Stimulated activated CD8-positive, alpha-beta memory T cell treated with anti-CD3 and anti-CD28 coated beads, Interleukin-4, amount 100 ng/mL, for 48 hours (primary cell): Measurements from ENCODE around the gene FSIP2.
"Not testable (repeated sequence)": the region's sequence is repeated elsewhere in the genome, so short reads cannot be mapped to it uniquely, and the experiment has no call there.

Experiments
- DNase-seq: peaks from one replicate; pipeline ENCODE4 v3.0.0-alpha.2; 2020

Gene FSIP2

GRCh38 chr2:185811580-185811979 lies 73.0 kb downstream of the FSIP2 start:
- no peak for DNase-seq

- DNase-seq = no peak
These were observed 75.1 kb downstream of the FSIP2 start for GRCh38 chr2:185813707-185814106.

GRCh38 chr2:185817991-185818390 lies 79.4 kb downstream of the FSIP2 start:
- no peak for DNase-seq

DNA sequence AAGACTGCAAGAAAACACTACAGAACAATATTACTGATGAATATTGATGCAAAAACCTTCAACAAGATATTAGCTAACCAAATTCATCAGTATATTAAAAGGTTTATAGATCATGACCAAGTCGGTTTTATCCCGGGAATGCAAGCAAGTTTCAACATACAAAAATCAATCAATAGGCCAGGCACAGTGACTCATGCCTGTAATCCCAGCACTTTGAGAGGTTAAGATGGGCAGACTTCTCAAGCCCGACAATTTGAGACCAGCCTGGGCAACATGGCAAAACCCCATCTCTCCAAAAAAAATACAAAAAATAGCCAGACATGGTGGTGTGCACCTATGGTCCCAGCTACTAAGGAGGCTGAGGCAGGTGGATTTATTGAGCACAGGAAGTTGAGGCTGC lies 82.9 kb downstream of the FSIP2 start:
- DNase-seq = no peak

DNA sequence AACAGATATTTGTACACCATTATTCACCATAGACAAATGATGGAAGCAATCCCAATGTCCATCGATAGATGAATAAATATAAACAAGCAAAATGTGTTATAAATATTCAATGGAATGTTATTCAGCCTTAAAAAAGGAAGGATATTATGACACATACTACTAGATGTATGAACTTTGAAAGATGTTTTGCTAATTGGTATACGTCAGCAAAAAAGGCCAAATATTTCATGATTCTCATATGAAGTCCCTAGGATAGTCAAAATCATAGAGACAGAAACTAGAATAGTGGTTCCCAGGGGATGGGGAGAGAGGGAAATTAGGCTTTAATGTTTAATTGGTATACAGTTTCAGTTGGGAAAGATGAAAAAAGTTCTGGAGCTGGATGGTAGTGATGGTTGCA lies 85.2 kb downstream of the FSIP2 start:
- DNase-seq = no peak

DNA sequence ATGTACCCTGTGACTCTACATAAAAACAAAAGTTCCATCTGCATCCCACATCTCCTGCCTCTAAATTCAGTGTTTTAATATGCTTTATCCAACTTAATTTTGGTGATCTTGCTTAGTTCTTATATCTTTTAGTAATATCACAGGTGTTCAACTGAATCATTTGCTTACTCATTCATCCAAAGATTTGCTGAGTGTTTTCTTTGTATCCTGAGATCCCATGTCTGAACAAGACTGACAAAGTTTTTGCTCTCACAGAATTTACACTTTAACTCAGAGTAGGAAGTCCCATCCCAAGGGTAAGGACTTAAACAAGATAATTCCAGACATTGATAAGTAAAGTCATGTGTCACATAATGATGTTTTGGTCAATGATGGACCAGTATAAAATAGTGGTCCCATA lies 87.0 kb downstream of the FSIP2 start:
- DNase-seq = no peak

GRCh38 chr2:185828326-185828725 lies 89.7 kb downstream of the FSIP2 start:
- no peak for DNase-seq

DNA sequence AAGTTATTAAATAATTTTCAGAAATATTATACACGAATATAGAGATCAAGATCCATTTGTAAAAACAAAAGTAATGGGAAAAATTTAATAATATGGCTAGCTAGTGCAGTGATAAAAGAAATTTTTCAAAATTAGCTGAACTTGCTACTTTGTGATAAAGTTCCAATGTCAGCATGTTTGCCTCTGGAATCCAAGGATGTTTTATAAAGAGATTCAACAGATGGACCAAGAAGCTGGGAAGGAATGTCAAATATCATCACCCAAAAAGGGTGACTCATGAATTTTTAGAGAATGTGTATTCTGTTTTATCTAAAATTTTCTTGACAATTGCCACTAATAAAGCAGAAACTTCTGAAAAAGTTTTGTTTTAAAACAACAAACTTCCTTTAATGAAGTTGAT lies 95.3 kb downstream of the FSIP2 start:
- no peak for DNase-seq

GRCh38 chr2:185835974-185836373 lies 97.4 kb downstream of the FSIP2 start:
- no peak for DNase-seq

DNA sequence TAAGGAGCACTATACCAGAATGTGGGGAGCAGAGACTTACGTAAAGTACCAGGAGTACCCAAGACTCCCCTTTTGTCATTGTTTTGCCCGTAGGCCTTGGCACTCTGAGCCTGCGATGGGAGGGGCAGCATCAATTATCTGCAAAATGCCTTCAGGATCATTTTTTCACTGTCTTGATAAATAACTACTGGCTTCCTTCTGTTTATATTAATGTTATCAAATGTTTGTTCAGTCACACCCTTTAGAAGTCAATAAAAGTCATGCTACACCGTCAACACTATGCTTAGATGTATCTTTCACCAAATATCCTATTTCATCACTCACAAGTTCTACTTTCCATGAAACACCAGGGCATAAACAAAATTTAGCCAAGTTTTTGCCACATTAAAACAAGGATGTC lies 116.3 kb downstream of the FSIP2 start:
- no peak for DNase-seq

DNA sequence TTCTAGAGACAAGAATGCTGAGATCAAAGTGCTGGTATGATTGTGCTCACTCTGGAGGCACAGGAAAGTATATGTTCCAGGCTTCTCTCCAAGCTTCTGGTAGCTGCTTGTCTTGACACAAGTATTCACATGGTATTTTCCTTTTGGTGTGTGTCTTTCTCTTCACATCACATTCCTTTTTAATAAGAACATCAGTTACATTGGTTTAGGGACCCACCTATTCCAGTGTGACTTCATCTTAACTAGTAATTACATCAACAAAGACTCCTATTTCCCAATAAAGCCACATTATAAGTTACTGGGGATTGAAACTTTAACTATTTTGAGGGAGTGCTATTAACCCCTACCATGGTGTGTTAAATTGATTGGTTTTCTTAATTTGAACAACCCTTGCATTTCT lies 119.1 kb downstream of the FSIP2 start:
- DNase-seq = no peak

GRCh38 chr2:185859506-185859905 lies 120.9 kb downstream of the FSIP2 start:
- DNase-seq = no peak

GRCh38 chr2:185860321-185860720 lies 121.7 kb downstream of the FSIP2 start:
- DNase-seq = no peak

- DNase-seq = no peak
These were observed 124.2 kb downstream of the FSIP2 start for GRCh38 chr2:185862657-185863398.

- DNase-seq = not testable (repeated sequence)
These were observed 126.1 kb downstream of the FSIP2 start for GRCh38 chr2:185864468-185865260.

- DNase-seq = no peak
These were observed 136.7 kb downstream of the FSIP2 start for GRCh38 chr2:185875136-185875931.

- no peak for DNase-seq
These were observed 137.6 kb downstream of the FSIP2 start for GRCh38 chr2:185876234-185876633.

DNA sequence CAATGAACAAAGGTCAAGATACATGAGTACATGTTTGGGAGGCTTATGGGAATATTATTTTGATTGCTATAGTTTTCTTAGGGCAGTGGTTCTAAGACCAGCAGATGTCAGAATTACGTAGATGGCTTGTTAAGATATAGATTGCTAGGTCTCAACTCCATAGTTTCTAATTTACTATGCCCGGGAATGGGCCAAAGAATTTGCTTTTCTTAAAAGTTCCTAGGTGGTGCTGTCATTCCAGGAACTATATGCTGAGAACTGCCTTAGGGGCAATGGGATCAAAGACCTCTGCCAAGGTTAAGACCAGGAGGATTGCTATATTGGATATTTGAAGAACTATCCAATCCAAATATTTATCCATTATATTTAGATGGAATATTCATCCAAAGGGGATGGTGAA lies 141.8 kb downstream of the FSIP2 start:
- DNase-seq = no peak
